ENCODE results near the gene TRPV4. TPM values are rescaled to one million over a fixed set of nuclear protein-coding genes. Genes with fewer than 3 reads are reported as not detected.

TRPV4 gene
- total RNA-seq, 1 donor from 2014 or later, result 2.1 TPM

GRCh38 chr12:109793826-109794501 lies 39.2 kb downstream of the TRPV4 start:
- Mint-ChIP-seq H3K27ac (no peak overlapping the region), H3K36me3 (no peaks in the 10 kb centered on the region), H3K4me1 (ENCODE audit: unreplicated experiment) (peaks cover 4% of the 10 kb centered on the region), H3K4me3 (no peak overlapping the region), H3K27me3 (no peaks in the 10 kb centered on the region), H3K9me3 (no peaks in the 10 kb centered on the region)
- no peak for TF ChIP-seq CTCF (conservative IDR thresholded peaks at IDR 0.05)
- no peak for DNase-seq (ENCODE audit: extremely low spot score, unreplicated experiment)

GRCh38 chr12:109793411-109793810 lies 39.8 kb downstream of the TRPV4 start:
- DNase-seq (ENCODE audit: extremely low spot score, unreplicated experiment), result no peak
- Mint-ChIP-seq H3K36me3 (no peaks in the 10 kb centered on the region), H3K4me3 (no peak overlapping the region), H3K4me1 (ENCODE audit: unreplicated experiment) (peaks cover 4% of the 10 kb centered on the region), H3K27ac (no peak overlapping the region), H3K9me3 (no peaks in the 10 kb centered on the region), H3K27me3 (no peaks in the 10 kb centered on the region)
- no peak for TF ChIP-seq CTCF (conservative IDR thresholded peaks at IDR 0.05)

- Mint-ChIP-seq H3K27ac (no peak overlapping the region), H3K4me1 (ENCODE audit: unreplicated experiment) (peaks cover 4% of the 10 kb centered on the region), H3K9me3 (no peaks in the 10 kb centered on the region), H3K4me3 (no peak overlapping the region), H3K27me3 (no peaks in the 10 kb centered on the region), H3K36me3 (no peaks in the 10 kb centered on the region)
- no peak for DNase-seq (ENCODE audit: extremely low spot score, unreplicated experiment)
- TF ChIP-seq CTCF (conservative IDR thresholded peaks at IDR 0.05), result no peak
Observed at GRCh38 chr12:109792992-109793391, 40.2 kb downstream of the TRPV4 start.

- Mint-ChIP-seq H3K36me3 (no peaks in the 10 kb centered on the region), H3K27ac (no peak overlapping the region), H3K4me1 (ENCODE audit: unreplicated experiment) (peaks cover 4% of the 10 kb centered on the region), H3K9me3 (no peaks in the 10 kb centered on the region), H3K27me3 (no peaks in the 10 kb centered on the region), H3K4me3 (no peak overlapping the region)
- no peak for TF ChIP-seq CTCF (conservative IDR thresholded peaks at IDR 0.05)
- no peak for DNase-seq (ENCODE audit: extremely low spot score, unreplicated experiment)
Observed at GRCh38 chr12:109789526-109790048, 43.6 kb downstream of the TRPV4 start.

- no peak for TF ChIP-seq CTCF (conservative IDR thresholded peaks at IDR 0.05)
- H3K9me3 Mint-ChIP-seq, result no peaks in the 10 kb centered on the region
- peaks cover 3% of the 10 kb centered on the region for H3K4me1 Mint-ChIP-seq (ENCODE audit: unreplicated experiment)
- H3K27ac Mint-ChIP-seq, result no peak overlapping the region
- no peak for DNase-seq (ENCODE audit: extremely low spot score, unreplicated experiment)
- no peaks in the 10 kb centered on the region for H3K27me3 Mint-ChIP-seq
- H3K4me3 Mint-ChIP-seq, result no peak overlapping the region
- H3K36me3 Mint-ChIP-seq, result no peaks in the 10 kb centered on the region
Observed at GRCh38 chr12:109786799-109787198, 46.4 kb downstream of the TRPV4 start.
